CD4-positive, alpha-beta T cell (primary cell): ENCODE results near the gene DMRTC2. TPM values are rescaled to one million over a fixed set of nuclear protein-coding genes. Genes with fewer than 3 reads are reported as not detected.
A peak's percentile ranks its signal among the peaks of the same experiment; 100 is the strongest.

Experiments used
- ATAC-seq: fragments of 200-7000 bp; cut with Tn5 transposase; one replicate; pipeline ENCODE4 v1.10.0; 2022; ENCODE audit warnings: mild to moderate bottlenecking; ENCODE audit not compliant: poor library complexity
- CTCF ChIA-PET: fragments of 350-600 bp; sonication (Branson Sonifier 250); formaldehyde crosslinking; loops from one replicate; lab custom pipeline; 2021; ENCODE audit warnings: antibody characterized with exemption, inconsistent platforms; lab: Charles Lee
- POLR2A ChIA-PET: fragments of 350-600 bp; sonication (Branson Sonifier 250); formaldehyde crosslinking; loops from one replicate; lab custom pipeline; 2021; ENCODE audit warnings: antibody characterized with exemption, inconsistent platforms; lab: Charles Lee
- DNase-seq, 14 experiments: peaks; one replicate each; pipeline ENCODE4 v3.0.0-alpha.2; 2013 to 2020; ENCODE audit warnings: mixed read lengths in 2 of 14
- H3K27ac ChIP-seq, 2 donors: one replicate each; pipeline versions ENCODE4 v1.5.1 to v1.7.0; 2013; ENCODE audit warnings: low read length in 2 of 2, low read depth in 1 of 2, mild to moderate bottlenecking in 1 of 2
- H3K27me3 ChIP-seq, 2 experiments: 1 replicate in 1 of 2; 2 replicates in 1 of 2; pipeline versions ENCODE4 v1.6.1 to v1.7.0; 2013; ENCODE audit warnings: low read length in 2 of 2, control low read depth in 1 of 2, mild to moderate bottlenecking in 1 of 2, moderate library complexity in 1 of 2; ENCODE audit not compliant: insufficient read depth in 2 of 2, control insufficient read depth in 1 of 2
- H3K36me3 ChIP-seq: one replicate; pipeline ENCODE4 v1.6.1; 2013; ENCODE audit warnings: low read length, control low read depth; ENCODE audit not compliant: insufficient read depth
- H3K4me1 ChIP-seq: one replicate; pipeline ENCODE4 v1.6.1; 2013; ENCODE audit warnings: low read length, control low read depth; ENCODE audit not compliant: insufficient read depth
- H3K4me3 ChIP-seq: one replicate; pipeline ENCODE4 v1.5.1; 2013; ENCODE audit warnings: mild to moderate bottlenecking, low read length, moderate library complexity
- H3K9me3 ChIP-seq, 2 experiments: 1 replicate in 1 of 2; 2 replicates in 1 of 2; pipeline versions ENCODE4 v1.6.1 to v1.7.0; 2013; ENCODE audit warnings: low read length in 2 of 2, mild to moderate bottlenecking in 2 of 2, control low read depth in 1 of 2, moderate library complexity in 1 of 2; ENCODE audit not compliant: control insufficient read depth in 1 of 2, insufficient read depth in 1 of 2
- H3K27ac Mint-ChIP-seq: one replicate; pipeline ENCODE4 v1.8.0; 2020; ENCODE audit warnings: mixed read lengths
- H3K27me3 Mint-ChIP-seq: one replicate; pipeline ENCODE4 v1.8.0; 2021; ENCODE audit warnings: mixed read lengths
- H3K36me3 Mint-ChIP-seq: one replicate; pipeline ENCODE4 v1.8.0; 2021; ENCODE audit warnings: low read depth, mixed read lengths
- H3K4me1 Mint-ChIP-seq: one replicate; pipeline ENCODE4 v1.8.0; 2021; ENCODE audit warnings: low read depth, mixed read lengths
- H3K4me3 Mint-ChIP-seq: one replicate; pipeline ENCODE4 v1.8.0; 2020; ENCODE audit warnings: mild to moderate bottlenecking, mixed read lengths
- H3K9me3 Mint-ChIP-seq: one replicate; pipeline ENCODE4 v1.8.0; 2020; ENCODE audit warnings: mixed read lengths
- intact Hi-C, 2 experiments: fragments of 100-400 bp; cut with DNase I in 1 of 2; cut with micrococcal nuclease in 1 of 2; formaldehyde crosslinking; loops; one replicate each; pipeline versions ENCODE4 v1.15.1 to v1.9.0; 2023 to 2025; cut with DNase I, micrococcal nuclease
- total RNA-seq, 174 experiments: library from RNA in 2 of 174; stranded (reverse) in 2 of 174; gene quantifications; one replicate each; pipeline ENCODE4 v1.2.3 and lab custom pipeline; 2021 to 2026
- TF ChIP-seq, protein P1 (sequence below): fragments of 200-600 bp; IDR thresholded peaks from one replicate; pipeline ENCODE4 v1.8.0; 2022; ENCODE audit warnings: antibody characterized with exemption, mild to moderate bottlenecking

The DMRTC2 gene
- total RNA-seq, 2 experiments from 2014 or later = not detected

DNA sequence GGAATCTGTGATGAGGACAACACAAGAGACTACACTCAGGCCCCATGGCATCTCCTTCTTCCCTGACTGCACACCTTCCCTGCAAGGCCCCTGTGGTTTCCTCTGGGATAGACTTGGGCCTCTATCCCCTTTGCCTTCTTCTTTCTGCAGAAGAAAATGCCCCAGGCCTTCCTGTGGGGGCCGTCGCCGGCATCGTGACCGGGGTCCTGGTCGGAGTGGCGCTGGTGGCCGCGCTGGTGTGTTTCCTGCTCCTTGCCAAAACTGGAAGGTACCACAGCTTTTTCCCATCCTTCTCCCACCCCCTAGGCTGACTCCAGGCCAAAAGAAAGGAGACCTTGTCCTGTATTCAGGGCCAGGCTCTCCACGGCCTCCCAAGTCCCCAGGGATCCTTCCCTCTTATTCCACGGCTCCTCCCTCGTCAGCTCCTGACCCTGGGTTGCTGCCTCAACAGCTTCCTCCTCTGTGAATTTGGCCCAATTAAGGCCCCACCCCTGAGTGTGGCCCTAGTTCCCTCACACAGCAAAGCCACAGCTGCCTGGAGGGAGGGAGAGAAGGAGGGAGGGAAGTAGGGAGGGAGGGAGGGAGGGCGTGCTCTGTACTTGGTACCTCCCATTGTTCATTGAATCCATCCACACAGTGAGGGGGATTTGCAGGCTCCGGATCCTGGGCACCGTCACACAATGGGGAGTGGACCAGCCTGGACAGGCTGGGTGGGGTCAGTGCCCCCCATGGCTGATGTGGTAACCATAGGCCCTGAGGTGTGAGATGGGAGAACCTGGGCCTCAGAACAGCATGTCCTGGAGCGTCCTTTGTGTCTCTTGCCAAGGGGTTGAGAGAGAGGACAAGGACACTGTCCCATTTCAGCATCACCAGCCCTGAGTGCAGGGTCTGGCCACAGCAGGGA lies 35.9 kb upstream of the DMRTC2 start:
- CTCF ChIA-PET = no interaction called here
- no peaks in the 10 kb centered on the region for H3K9me3 ChIP-seq
- intact Hi-C loops = no loop called here
- H3K4me1 Mint-ChIP-seq = peaks cover 7% of the 10 kb centered on the region
- no peak for DNase-seq
- no peak overlapping the region for H3K4me3 Mint-ChIP-seq
- H3K27ac Mint-ChIP-seq = no peak overlapping the region
- no peaks in the 10 kb centered on the region for H3K9me3 Mint-ChIP-seq
- POLR2A ChIA-PET = no interaction called here
- peaks cover 6 to 16% of the 10 kb centered on the region in 2 experiments for H3K27me3 ChIP-seq
- peaks cover 12% of the 10 kb centered on the region for H3K4me1 ChIP-seq
- no peak overlapping the region for H3K27ac ChIP-seq
- no peak overlapping the region for H3K4me3 ChIP-seq
- TF ChIP-seq, protein P1, sequence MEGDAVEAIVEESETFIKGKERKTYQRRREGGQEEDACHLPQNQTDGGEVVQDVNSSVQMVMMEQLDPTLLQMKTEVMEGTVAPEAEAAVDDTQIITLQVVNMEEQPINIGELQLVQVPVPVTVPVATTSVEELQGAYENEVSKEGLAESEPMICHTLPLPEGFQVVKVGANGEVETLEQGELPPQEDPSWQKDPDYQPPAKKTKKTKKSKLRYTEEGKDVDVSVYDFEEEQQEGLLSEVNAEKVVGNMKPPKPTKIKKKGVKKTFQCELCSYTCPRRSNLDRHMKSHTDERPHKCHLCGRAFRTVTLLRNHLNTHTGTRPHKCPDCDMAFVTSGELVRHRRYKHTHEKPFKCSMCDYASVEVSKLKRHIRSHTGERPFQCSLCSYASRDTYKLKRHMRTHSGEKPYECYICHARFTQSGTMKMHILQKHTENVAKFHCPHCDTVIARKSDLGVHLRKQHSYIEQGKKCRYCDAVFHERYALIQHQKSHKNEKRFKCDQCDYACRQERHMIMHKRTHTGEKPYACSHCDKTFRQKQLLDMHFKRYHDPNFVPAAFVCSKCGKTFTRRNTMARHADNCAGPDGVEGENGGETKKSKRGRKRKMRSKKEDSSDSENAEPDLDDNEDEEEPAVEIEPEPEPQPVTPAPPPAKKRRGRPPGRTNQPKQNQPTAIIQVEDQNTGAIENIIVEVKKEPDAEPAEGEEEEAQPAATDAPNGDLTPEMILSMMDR = no peak
- no peak for ATAC-seq
- H3K36me3 ChIP-seq = no peaks in the 10 kb centered on the region
- H3K36me3 Mint-ChIP-seq = no peaks in the 10 kb centered on the region
- peaks cover 14% of the 10 kb centered on the region for H3K27me3 Mint-ChIP-seq

DNA sequence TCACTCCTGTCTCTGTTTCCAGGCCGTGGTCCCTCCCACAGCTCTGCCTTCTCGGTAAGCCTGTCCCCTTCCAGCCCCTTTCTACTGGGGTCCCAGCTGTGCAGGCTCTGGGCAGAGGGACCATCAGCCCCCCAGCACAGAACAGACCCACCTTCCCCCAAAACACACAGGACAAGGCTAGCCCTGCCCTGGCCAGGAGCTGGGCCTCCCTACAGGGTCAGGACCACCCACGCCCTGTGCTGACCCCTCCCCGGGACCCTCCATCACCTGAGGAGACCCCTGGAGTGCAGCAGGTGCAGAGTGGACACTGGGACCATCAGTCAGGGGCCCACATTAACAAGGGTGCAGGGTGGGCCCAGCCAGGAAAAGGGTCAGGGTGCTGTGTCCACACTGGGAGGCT lies 34.5 kb upstream of the DMRTC2 start:
- H3K4me1 ChIP-seq = peaks cover 12% of the 10 kb centered on the region
- TF ChIP-seq, protein P1 = no peak
- H3K4me3 ChIP-seq = no peak overlapping the region
- Mint-ChIP-seq H3K4me3 (no peak overlapping the region), H3K4me1 (peaks cover 9% of the 10 kb centered on the region), H3K27me3 (peaks cover 14% of the 10 kb centered on the region), H3K9me3 (no peaks in the 10 kb centered on the region), H3K27ac (no peak overlapping the region), H3K36me3 (no peaks in the 10 kb centered on the region)
- POLR2A ChIA-PET = no interaction called here
- no peaks in the 10 kb centered on the region for H3K36me3 ChIP-seq
- H3K27me3 ChIP-seq = peaks cover 6 to 16% of the 10 kb centered on the region in 2 experiments
- no peaks in the 10 kb centered on the region for H3K9me3 ChIP-seq
- intact Hi-C loops = no loop called here
- CTCF ChIA-PET = no interaction called here
- ATAC-seq = no peak
- H3K27ac ChIP-seq = no peak overlapping the region
- DNase-seq = no peak

DNA sequence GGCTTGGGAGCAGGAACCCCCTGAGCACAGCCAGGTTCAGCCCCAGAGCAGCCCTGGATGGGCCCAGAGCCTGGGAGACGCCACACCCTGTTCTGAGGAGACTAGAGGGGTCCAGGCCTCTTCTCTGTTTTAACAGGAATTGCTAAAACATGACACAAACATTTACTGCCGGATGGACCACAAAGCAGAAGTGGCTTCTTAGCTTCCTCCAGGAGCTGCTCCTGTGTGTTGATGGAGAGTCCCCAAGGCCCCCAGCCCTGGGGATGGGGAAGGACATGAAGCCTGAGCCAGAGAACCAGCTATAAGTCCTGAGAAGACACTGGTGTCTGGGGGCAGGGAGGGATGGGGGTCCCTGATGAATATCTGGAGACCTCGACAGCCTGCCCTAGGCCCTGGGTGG lies 33.8 kb upstream of the DMRTC2 start:
- H3K4me3 ChIP-seq = no peak overlapping the region
- H3K27me3 ChIP-seq = peaks cover 4 to 16% of the 10 kb centered on the region in 2 experiments
- no peak overlapping the region for H3K27ac ChIP-seq
- POLR2A ChIA-PET = no interaction called here
- DNase-seq (peak in 2 of 14 experiments; percentile 56 to 57), ATAC-seq (no peak)
- TF ChIP-seq, protein P1 = no peak
- no peak overlapping the region for H3K4me3 Mint-ChIP-seq
- H3K27ac Mint-ChIP-seq = no peak overlapping the region
- H3K4me1 ChIP-seq = peaks cover 12% of the 10 kb centered on the region
- H3K36me3 ChIP-seq = no peaks in the 10 kb centered on the region
- intact Hi-C loops = no loop called here
- no peaks in the 10 kb centered on the region for H3K36me3 Mint-ChIP-seq
- H3K4me1 Mint-ChIP-seq = peaks cover 12% of the 10 kb centered on the region
- no peaks in the 10 kb centered on the region for H3K9me3 ChIP-seq
- peaks cover 14% of the 10 kb centered on the region for H3K27me3 Mint-ChIP-seq
- CTCF ChIA-PET = no interaction called here
- no peaks in the 10 kb centered on the region for H3K9me3 Mint-ChIP-seq
